Suppressor macrophage (primary cell): ENCODE data around the gene FDXR.

Experiments used
- DNase-seq, 4 experiments: peaks; one replicate each; pipeline ENCODE4 v3.0.0-alpha.2; 2020 to 2022

FDXR gene

GRCh38 chr17:74856112-74856511 lies 16.7 kb downstream of the FDXR start:
- no peak for DNase-seq

DNA sequence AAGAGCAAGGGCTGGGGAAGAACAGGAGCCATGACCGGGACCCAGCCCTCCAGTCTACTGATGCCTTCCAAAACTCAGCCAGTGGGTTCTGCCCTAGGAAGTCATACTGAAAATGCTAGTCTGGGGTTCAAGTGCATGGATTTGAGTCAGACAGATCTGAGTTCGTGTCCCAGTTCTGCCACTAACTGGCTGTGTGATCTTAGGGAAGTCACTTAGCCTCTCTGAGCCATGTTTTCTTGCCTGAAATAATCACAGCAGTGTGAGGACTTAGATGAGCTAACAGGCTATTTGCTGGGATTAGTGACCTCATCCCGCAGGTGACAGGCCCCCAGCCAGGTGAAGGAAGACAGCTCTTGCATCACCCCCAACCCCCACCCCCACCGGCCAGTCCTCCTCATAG lies 17.5 kb downstream of the FDXR start:
- DNase-seq, result no peak

DNA sequence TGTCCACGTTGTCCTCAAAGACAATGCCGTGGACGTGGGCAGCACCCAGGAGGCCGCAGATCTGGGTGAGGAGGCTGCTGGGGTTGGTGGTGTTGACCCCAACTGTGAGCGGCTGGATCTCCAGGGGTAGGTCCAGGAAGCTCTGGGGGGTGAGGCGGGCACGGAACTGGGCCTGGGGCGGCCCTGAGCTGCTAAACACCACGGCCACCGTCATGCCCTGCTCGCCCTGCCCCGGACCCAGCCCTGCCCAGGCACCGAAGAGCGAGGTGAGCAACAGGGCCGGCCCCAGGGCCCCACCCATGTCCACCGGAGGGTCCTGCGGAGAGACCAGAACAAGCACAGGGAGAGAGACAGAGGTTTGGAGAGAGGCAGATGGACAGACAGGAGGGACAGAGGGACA lies 18.0 kb downstream of the FDXR start:
- DNase-seq, result no peak

GRCh38 chr17:74853669-74854068 lies 19.1 kb downstream of the FDXR start:
- DNase-seq, result no peak

DNA sequence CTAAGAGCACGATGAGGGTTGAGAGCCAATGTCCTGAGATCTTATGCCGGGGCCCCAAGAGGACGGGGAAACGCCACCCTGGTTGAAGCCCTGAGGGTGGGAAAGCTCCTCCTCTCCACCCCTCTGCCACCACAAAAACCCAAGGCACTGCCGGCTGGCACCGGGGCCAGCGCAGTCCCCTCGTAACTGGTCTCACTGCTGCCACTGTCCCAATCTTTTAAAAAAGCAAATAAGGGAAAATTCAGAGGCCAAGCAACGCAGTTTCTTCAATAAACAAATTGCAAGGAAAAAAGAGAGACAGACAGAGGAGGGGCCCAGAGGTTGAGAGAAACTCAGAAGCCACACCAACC lies 19.8 kb downstream of the FDXR start:
- no peak for DNase-seq

DNA sequence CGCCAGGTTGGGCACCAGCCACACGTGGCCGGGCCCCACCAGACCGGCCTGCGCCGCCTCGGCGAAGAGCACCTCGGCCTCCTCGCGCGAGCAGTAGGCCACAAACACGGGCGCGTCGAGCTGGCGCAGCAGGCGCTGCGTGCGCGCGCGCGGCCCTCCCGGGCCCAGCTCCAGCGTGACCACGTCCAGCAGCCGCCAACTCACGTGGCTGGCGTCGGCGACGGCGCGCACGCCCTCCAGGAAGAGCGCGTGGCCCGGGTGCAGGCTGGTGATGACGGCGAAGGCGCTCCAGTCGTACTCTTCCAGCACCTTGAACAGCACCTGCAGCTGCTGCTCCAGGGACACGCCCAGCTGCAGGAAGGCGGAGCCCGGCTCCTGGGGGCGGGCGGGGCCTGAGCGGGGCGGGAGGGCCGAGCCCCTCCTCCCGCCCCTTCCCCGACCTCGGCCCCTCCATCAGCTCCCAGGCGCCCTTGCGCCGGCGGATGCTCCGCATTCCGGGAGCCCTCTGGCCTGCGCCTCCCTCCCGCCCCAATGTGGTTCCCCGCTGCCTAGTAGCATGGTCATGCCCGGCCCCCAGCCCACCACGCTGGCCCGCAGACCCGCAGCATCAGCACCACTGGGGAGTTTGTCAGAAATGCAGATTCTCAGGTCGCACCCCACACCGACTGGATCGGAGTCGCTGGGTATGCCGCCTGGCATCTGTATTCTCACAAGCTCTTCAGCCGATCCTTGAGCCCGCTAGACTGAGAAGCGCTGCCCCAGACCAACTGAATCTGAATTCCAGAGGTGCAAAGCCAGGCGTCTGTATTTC lies 20.4 kb downstream of the FDXR start:
- DNase-seq, result peak in 2 of 4 experiments; percentile 17 to 43

DNA sequence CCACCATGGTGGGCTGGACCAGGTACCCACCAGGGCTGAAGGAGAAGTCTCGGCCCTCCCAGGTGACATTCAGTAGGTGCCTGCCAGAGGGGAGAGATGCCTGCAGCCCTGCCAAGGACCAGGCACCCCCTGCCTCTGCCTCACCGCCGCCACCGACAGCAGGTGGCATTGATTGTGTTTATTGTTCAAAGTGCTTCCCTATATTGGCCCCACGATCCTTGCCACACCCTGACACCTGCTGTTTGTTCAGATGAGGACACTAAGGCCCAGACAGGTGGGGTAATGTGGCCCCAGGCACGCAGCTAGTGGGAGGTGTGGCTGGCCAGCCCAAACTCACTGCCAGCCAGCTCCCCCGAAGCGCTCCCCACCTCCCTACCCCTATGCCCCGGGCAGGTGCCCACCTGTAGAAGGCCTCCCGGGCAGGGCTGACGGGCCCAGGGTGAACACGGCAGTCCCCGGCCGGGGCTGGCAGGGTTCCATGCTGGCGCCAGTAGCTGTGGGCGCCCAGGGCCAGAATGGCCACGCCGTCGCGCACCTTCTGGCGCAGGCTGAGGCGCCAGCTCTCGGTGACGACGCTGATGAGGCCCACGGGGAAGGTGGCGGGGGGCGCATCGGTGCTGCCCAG lies 21.1 kb downstream of the FDXR start:
- no peak for DNase-seq

- no peak for DNase-seq
Observed at GRCh38 chr17:74850914-74851313, 21.9 kb downstream of the FDXR start.

DNA sequence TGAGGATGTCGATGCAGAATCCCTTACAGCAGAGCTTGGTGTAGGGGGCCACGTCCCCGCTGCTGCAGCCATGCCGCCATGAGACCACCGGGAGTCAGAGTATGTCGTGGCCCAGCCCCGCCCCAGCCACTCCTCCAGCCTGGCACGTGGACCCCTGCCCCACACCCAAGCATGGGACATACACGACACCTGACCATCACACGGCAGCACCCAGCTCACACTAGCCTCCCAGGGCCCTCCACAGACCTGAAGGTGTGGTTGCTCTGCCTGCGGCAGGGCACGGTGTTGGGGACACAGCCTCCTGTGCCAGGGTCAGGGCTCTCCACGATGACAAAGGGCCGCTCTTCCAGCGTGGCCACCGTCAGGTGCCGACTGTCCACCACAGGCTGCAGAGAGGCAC lies 22.5 kb downstream of the FDXR start:
- no peak for DNase-seq

DNA sequence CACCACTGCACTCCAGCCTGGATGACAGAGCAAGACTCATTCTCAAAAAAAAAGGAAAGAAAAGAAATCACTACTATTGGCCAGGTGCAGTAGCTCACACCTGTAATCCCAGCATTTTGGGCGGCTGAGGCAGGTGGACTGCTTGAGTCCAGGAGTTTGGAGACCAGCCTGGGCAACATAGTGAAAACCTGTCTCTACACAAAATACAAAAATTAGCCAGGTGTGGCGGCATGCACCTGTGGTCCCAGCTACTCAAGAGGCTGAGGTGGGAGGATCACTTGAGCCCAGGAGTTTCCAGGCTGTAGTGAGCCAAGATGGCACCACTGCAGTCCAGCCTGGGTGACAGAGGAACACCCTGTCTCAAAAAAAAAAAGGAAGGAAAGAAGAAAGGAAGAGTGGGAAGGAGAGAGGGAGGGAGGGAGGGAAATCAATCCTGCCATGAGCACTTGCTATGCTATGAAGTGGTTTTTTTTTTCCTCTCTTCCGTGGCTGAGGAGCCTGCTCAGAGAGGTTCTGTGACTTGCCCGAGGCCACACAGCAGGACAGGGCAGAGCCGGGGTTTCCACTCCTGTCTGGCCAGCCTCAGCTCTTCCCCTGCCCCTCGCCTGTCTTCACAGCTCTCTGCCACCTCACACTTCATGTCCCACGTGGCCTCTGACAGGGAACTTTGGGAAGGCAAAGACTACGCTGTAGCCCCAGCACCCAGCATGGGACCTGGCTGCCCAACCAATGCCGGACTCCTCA lies 24.0 kb downstream of the FDXR start:
- no peak for DNase-seq

GRCh38 chr17:74846621-74847020 lies 26.2 kb downstream of the FDXR start:
- DNase-seq, result no peak

- DNase-seq, result no peak
Observed at GRCh38 chr17:74843352-74843627, 29.5 kb downstream of the FDXR start.

DNA sequence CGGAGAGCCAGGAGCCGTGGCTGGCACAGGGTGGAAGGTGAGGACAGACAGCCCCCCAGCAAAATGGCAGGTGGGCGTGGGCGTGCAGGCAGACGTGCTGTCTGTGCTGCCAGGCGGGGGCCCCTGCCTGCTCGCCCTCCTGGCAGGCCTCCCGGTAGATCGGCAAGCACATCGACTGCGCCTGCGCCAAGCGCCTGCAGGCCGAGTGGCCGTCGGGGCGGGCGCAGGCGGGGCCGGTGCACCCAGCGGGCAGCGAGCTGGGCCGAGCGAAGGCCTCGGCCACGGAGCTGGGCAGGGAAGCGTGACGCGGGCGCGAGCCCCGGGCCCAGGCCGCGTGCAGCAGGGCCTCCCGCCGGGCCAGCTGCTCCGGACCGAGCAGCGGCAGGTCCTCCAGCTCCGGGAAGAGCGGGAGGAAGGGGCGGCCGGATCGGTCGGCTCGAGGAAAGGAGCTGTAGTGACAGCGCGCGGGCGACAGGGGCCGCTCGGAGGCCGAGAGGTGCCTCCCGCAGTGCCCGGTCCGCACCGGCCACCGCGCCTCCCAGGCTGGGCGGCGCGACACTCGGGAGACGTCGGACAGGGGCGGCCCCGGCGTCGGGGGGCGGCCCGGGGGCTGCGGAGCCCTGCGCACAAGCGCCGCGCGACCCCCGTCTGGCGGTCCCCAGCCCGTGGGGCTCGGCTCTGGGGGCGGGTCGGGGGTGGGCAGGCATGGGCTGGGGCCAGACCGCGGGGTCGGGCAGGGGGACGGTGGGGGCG lies 30.0 kb downstream of the FDXR start:
- DNase-seq, result peak; percentile 72 to 89 (median 80)

- no peak for DNase-seq
Observed at GRCh38 chr17:74842146-74842598, 30.6 kb downstream of the FDXR start.

DNA sequence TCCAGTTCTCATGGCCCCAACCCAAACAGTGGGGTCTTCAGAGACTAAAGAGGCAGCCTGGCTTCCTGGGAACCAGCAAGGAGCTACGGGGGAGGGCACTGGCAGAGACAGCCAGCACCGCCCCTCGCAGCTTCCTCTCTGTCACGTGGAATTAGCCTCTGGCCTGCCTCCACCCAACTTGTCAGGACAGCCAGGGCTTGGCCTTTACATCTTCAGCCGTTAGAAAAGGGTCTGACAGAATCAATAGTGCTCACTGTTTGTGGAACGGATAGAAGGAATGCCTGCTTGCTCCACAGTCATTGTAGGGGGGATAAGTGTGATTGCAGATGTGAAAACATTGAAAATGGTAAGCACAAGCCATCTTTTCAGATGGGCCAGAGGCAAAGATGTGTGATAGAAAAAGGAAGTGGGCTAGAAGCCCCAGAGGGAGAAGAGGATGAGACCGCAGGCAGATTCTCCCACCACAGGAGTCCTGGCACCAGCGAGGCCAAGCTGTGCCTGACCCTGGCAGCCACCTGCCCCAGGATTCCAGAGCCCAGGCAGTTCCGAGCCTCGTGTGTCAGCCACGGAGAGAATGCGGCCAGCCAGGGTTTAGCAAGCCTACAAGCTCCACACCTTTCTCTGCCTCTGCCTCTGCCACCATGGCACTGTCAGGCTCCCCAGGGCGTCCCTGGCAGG lies 31.7 kb downstream of the FDXR start:
- peak; percentile 74 to 86 (median 82) for DNase-seq

- no peak for DNase-seq
Observed at GRCh38 chr17:74839990-74840852, 32.6 kb downstream of the FDXR start.

DNA sequence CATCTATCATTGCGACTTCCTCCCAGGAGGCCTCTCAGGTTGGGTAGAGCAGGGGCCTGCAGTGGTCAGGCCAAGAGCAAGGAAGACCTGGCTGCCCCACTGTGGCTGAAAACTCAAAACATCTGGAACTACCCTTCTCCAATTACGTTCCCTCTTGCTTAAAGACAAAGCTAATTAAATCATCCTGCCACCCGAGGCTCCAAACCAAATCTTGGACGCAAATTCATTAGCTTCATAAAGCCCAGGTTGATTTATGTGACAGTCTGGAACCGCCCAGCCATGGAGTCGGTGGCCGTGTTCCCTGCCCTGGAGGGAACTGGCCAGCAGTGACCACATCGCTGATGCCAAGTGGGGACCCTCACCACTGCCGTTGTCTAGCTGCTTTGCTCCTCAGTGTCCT lies 34.5 kb downstream of the FDXR start:
- no peak for DNase-seq

GRCh38 chr17:74836691-74837467 lies 35.9 kb downstream of the FDXR start:
- no peak for DNase-seq

GRCh38 chr17:74836191-74836590 lies 36.6 kb downstream of the FDXR start:
- DNase-seq, result no peak

DNA sequence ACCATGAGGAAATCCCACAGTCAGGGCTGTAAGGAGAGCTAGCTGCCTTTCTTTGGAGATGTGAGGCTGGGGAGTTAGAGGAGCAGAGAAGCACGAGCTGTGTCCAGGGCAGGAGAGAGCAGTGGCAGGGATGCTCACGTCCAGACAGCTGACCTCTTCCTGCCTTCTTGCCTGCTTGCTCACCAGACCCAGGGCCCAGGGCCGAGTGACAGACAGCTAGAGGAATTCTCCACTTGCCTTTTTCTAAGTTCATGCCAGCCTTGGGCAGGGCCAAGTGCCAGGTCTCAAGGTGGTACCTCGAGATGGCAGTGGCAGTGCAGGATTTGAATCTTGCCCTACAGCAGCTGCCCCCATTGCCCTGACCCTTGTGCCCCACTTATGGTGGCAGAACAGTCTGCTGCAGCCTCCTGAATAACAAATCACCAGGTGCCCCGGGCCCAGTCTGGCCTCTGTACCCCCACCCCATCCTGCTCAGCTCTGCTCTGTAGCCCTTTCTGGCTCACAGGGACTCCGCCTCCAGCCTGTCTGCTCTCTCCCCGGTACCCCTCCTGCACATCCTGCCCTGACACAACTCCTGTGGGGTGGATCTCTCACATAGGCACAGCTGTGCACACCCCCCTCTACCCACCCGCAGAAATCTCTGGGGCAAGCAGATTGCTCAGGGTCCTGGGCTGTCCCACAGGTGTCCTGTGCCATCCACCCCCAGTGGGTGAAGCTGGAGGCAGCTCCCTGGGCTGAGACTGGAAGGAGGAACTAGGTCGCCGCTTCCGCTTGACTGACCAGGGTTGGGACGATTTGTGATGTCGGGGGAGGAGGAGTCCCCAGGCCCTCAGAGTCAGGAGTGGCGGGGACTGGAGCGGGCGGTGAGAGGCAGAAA lies 39.1 kb downstream of the FDXR start:
- DNase-seq, result peak; percentile 42 to 74 (median 64)
